NCI-H2227 (cell line): ENCODE measurements around the gene SLCO4A1.

Experiments
- DNase-seq: peaks from one replicate; lab custom pipeline; 2025; ENCODE audit not compliant: unreplicated experiment; lab: John Stamatoyannopoulos, UW

The SLCO4A1 gene

GRCh38 chr20:62710221-62710885, 68.0 kb downstream of the SLCO4A1 start:
- DNase-seq = no peak

GRCh38 chr20:62710886-62711702, 68.8 kb downstream of the SLCO4A1 start:
- DNase-seq = no peak

- DNase-seq = no peak
Observed at GRCh38 chr20:62711703-62712101, 69.4 kb downstream of the SLCO4A1 start.

- DNase-seq = no peak
Observed at GRCh38 chr20:62712606-62713005, 70.3 kb downstream of the SLCO4A1 start.

- DNase-seq = no peak
Observed at GRCh38 chr20:62714006-62714405, 71.7 kb downstream of the SLCO4A1 start.

- DNase-seq = no peak
Observed at GRCh38 chr20:62714799-62715198, 72.5 kb downstream of the SLCO4A1 start.

- DNase-seq = no peak
Observed at GRCh38 chr20:62715201-62715600, 72.9 kb downstream of the SLCO4A1 start.

- DNase-seq = no peak
Observed at GRCh38 chr20:62716198-62716940, 74.1 kb downstream of the SLCO4A1 start.

GRCh38 chr20:62716941-62717310, 74.6 kb downstream of the SLCO4A1 start:
- no peak for DNase-seq

- DNase-seq = no peak
Observed at GRCh38 chr20:62717933-62718332, 75.6 kb downstream of the SLCO4A1 start.

GRCh38 chr20:62718546-62718945, 76.2 kb downstream of the SLCO4A1 start:
- no peak for DNase-seq

GRCh38 chr20:62719250-62719935, 77.1 kb downstream of the SLCO4A1 start:
- no peak for DNase-seq
